ENCODE data around the gene GALNT6.
"Not testable (repeated sequence)": the region's sequence is repeated elsewhere in the genome, so short reads cannot be mapped to it uniquely, and the experiment has no call there.

GALNT6 gene

DNA sequence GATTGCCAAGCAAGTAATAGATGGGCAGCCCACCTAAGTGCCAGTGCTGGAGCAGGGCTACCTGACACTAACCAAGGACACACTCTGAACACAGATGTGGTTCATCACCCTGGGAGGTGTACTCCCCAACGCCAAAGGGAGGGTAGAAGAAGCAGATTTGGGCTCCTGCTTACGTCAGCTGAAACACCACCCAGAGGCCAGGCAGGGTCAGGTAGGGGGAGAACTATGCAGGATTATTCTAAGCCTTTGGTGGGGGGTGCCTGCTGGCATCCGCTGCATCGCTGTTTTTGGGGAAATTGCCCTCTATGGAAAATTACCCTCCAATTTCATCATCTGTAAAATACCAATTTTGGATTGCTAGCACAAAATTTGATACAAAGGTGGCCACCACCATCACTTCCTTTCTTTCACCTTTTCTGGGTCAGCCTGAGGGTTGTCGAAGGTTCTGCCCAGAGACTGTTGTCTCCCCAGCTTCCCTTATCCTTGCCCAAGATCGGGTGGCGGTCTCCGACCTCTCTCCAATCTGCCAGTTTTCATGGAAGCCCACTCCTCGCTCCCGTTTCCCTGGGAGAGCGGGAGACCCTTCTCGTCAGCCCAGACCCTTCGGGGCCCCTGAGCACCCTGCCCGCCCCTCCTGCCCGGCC is 67.8 kb downstream of the GALNT6 start:
- DNase-seq (ENCODE audit: low read depth), result peak; percentile 37

DNA sequence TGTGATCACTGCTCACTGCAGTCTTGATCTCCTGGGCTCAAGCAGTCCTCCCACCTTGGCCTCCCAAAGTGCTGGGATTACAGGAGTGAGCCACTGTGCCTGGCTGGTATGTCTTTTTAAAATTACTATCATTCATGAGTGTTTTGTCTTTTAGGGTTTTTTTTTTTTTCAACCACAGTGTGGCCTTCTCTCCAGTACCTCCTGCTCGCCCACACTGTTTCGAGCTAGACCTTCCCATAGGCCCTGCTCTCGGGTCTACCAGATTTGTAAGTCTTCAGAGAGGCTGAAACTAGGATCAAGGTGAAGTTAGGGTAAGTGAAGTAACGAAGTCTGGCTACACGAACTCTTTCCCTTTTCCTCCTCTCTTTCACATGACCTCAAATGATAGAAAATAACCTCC is 68.8 kb downstream of the GALNT6 start:
- no peak for DNase-seq (ENCODE audit: low read depth)

DNA sequence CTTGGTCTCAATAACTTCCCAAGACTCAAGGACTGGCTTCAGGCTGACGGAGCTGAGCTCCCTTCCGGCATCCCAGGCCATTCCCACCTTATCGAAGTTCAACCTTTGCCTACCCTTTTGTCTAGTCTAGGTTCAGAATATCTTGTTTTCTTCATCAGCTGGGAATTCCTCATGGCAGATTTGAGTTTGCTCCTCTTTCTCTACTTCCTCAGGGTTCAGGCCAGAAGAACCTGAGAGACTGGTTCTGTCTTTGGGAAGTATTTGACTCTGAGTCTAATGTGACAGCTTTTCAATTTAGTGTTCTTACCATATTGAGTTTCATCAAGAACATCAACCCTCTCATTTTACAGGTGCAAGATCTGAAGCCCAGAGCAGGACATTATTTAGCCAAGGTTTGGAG is 69.3 kb downstream of the GALNT6 start:
- DNase-seq (ENCODE audit: low read depth), result no peak

DNA sequence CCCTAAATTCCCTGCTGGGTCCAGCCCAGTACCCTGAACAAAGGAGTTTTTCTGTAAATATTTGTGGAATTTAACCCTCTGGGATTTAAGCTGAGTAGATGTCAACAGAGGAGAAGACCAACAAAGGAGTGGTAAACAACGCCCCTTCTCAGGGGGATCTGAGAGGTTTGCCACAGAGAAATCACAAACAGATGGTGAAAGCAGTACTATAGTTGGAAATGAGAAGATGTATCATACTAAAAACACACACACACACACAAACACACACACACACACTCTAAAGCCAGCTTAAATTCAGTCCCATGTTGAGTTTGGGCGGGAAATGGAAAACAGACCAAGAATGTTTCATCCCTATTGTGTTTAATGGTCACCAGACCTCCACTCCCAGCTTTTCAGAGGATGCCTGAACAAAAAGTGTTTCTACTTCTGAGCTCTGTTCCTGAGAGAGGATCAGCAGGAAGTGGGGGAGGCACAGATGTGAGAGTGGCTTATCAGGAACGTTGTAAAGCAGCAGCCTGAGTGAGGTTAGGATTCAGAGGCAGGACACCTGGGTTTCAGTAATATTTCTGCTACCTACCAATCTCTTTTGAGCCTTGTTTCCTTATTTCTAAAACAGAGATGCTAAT is 70.4 kb downstream of the GALNT6 start:
- no peak for DNase-seq (ENCODE audit: low read depth)

DNA sequence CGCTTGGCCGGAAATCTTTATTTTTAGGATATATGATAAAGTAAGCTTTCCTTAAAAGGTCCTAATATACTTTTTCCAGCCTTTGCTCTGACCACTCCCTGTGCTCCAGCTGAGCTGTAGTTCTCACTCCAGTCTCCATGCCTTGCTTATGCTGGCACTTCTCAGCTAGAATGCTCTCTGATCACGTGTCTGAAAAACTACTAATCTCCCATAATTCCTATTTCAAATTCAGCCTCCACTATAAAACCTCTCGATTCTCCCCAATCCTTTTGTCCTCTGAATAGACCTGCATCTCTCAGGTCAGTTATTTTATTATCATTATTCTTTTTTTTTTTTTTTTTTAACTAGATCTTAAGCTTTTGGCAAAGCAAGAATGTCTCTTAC is 70.9 kb downstream of the GALNT6 start:
- DNase-seq (ENCODE audit: low read depth), result no peak

DNA sequence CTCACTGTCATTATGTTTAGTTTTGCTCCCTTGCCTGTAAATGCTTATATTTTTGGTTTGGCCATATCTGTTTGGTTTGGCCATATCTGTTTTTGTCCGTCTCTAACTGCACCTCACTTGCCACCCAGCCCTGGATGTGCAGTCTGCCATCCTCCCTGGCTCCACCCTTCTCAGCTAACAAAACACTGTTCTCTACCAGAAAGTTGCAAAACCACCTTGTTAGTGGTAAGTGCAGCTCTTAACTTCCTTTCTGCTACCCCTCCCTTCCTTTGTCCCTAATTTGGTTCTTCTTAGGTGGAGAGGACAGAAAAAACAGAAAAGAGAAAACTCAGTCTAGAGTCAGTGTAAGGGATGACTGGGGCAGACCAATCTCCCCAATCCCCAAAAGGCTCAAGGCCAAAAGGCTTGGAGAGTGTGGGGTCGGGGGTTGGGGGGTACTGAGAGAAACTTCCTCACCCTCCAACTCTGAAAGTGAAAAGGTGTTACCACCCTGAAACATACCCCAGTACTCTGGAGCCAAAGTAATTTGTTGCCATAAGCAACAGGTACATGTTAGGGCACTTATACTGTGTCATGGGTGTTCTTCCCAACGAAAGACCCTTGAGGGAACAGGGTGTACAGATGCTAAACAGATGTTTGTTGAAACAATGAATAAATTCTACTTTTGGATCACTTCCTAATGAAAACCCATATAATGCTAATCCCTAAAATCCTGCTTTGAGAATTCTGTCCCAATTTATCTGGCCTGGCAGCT is 72.2 kb downstream of the GALNT6 start:
- peak; percentile 29 for DNase-seq (ENCODE audit: low read depth)

DNA sequence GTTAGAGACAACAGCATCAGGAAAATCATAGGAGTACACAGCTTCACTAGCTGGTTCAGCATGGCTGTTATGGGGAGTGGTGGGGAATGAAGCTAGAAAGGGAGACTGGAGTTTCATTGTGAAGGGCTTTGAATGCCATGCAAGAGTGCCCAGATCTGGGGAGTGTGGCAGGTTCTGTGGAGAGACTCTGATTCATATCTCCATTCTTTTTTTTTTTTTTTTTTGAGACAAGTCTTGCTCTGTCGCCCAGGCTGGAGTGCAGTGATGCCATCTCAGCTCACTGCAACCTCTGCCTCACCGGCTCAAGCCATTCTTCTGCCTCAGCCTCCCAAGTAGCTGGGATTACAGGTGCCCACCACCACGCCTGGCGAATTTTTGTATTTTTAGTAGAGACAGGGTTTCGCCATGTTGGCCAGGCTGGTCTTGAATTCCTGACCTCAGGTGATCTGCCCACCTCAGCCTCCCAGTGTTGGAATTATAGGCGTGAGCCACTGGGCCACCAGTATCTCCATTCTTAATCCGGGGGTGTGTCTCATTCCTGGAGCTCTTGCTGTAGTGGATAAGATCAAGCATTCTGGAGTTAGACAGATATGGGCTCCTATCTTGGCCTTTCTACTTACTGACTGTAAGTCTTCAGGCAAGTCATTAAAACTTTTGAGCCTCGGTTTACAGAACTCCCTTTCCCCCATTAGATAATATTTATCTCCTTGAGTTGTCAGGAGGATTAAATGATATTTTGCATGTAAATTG is 73.0 kb downstream of the GALNT6 start:
- DNase-seq (ENCODE audit: low read depth), result not testable (repeated sequence)

DNA sequence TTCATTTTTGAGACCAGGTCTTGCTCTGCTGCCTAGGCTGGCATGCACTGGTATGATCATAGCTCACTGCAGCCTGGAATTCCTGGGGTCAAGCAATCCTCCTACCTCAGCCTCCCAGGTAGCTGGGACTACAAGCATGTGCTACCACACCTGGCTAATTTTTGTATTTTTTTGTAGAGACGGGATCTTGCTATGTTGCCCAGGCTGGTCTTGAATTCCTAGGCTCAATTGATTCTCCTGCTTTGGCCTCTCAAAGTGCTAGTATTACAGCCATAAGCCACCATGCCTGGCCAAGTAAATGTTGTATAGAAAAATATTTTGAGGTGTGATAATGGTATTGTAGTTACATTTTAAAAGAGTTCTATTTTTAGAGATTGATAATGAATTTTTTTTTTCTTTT is 79.8 kb downstream of the GALNT6 start:
- DNase-seq (ENCODE audit: low read depth), result no peak

DNA sequence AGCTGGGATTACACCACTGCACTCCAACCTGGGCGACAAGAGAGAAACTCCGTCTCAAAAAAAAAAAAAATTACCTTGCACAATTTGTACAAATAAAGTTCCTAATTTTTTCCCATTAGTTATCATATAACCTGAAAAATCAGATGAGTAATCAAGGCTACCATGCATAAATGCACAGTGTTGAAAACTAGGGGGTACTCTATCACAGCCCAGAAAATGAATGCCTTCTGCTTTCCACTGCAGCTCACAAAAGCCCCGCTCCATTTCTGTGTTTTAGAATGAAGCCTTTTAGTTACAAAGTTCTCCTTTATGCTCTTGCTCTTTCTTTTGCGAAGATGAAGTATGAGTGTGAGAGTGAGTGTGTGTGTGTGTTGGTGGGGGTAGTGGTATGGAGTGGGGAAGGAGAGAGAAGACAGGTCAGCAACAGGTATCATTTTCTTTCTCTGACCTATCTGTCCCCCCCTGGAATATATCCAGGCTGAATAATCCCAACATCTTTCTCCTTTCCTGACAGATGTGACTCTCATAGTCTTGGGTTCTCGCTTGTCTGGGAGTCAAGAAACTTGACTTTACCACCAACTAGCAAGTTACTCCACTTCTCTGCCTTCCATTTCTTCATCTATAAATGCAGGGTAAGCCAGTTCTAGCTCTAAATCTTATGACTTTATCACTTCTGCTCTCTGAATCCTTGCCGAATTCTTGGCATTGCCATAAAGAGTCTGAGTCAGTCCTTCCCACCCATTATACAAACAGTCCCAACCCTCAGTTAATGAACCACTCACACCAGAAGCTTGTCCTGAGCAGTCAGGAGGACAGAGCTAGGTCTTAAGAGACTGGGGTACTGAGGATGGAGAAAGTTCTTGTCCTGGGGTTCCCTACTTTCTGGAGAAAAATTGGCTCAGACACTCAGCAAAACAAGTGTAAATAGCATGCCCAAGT is 83.3 kb downstream of the GALNT6 start:
- no peak for DNase-seq (ENCODE audit: low read depth)

DNA sequence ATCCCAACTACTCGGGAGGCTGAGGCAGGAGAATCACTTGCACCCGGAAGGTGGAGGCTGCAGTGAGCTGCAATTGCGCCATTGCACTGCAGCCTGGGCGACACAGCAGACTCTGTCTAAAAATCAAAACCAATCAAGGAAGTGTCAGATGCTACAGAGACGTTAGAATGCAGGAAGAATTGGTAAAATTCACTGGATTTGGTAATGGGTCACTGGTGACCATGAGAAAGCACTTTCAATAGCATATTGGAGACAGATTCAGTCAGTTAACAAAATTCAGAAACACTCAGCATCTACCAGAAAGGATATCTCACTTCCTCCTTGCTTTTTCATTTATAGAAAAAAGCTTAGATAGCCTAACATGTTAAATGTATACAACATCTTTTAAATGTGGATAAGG is 84.7 kb downstream of the GALNT6 start:
- DNase-seq (ENCODE audit: low read depth), result no peak
